Vagina (tissue), 2 donors: Measurements from ENCODE around the gene CCDC88C. TPM values are rescaled to one million over a fixed set of nuclear protein-coding genes. Genes with fewer than 3 reads are reported as not detected.

Source experiments
- DNase-seq, 2 donors: peaks; one replicate each; pipeline ENCODE4 v3.0.0-alpha.2; 2017; ENCODE audit errors: extremely low spot score in 2 of 2
- H3K27ac ChIP-seq: fragments of 200-600 bp; sonication (generic); one replicate; pipeline ENCODE4 v1.5.1; 2019
- H3K27me3 ChIP-seq: fragments of 200-600 bp; sonication (generic); one replicate; pipeline ENCODE4 v1.5.1; 2019
- H3K36me3 ChIP-seq, 2 donors: fragments of 200-600 bp; sonication (generic); one replicate each; pipeline ENCODE4 v1.5.1; 2017 to 2019
- H3K4me1 ChIP-seq: fragments of 200-600 bp; sonication (generic); one replicate; pipeline ENCODE4 v1.5.1; 2019
- H3K4me3 ChIP-seq, 2 donors: fragments of 200-600 bp; sonication (generic); 1 replicate in 1 of 2; 2 replicates in 1 of 2; pipeline ENCODE4 v1.5.1; 2016 to 2019
- H3K9me3 ChIP-seq: fragments of 200-600 bp; sonication (generic); one replicate; pipeline ENCODE4 v1.5.1; 2019
- POLR2A ChIP-seq, 2 donors: fragments of 450-650 bp; IDR thresholded peaks; one replicate each; pipeline ENCODE4 v1.6.1; 2017; ENCODE audit warnings: antibody characterized with exemption in 2 of 2, mild to moderate bottlenecking in 2 of 2, moderate library complexity in 2 of 2
- POLR2AphosphoS5 ChIP-seq, 2 donors: sonication (generic); formaldehyde crosslinking; IDR thresholded peaks; one replicate each; pipeline ENCODE4 v1.9.0; 2017; ENCODE audit warnings: antibody characterized with exemption in 2 of 2, mild to moderate bottlenecking in 2 of 2, low read depth in 1 of 2; ENCODE audit not compliant: insufficient read depth in 1 of 2
- intact Hi-C: fragments of 100-400 bp; cut with DNase I; formaldehyde crosslinking; loops from one replicate; pipeline ENCODE4 v1.15.1; 2023
- total RNA-seq: library from RNA; depleted of rRNA; stranded (reverse); fragments of >200 nt; gene quantifications from one replicate; pipeline ENCODE4 v1.2.3, GENCODE V29; 2016
- TF ChIP-seq, protein P1 (sequence below), 3 experiments: fragments of 450-650 bp in 2 of 3; fragments of 200-600 bp in 1 of 3; sonication (generic) in 1 of 3; IDR thresholded peaks; one replicate each; pipeline ENCODE4 v1.5.1; 2017 to 2019; ENCODE audit warnings: antibody characterized with exemption in 3 of 3, mild to moderate bottlenecking in 2 of 3, moderate library complexity in 2 of 3

CCDC88C gene
- total RNA-seq, 1 donor from 2014 or later: 42.2 TPM

DNA sequence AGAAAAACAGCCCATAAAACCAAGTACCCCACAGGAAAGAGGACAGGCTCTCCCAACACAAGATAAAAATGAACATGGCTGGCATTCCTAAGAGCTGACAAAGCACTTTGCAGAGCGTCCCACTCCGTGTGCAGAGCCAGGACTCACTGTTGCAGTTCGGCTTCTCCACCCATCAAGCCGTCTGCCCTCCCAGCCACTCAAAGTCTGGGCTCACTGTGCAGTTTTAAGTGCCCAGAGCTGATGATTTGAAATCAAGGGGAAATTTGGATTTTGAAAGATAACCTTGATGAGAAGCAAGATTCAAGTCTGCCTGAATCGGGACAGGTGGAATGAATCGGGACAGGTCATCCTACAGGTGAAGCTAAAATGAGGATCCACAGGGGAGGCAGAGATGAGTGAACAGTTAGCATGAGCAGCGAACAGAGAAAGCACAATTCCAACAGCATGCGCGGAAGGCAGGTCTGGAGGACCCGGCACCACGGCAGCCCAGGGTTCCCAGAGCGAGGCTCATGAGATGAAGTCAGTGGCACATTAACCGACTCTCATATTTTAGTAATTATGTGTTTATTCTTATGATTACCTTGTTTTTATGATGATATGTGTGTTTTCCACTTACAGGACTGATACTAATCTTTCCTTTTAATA, 133.4 kb downstream of the CCDC88C start:
- H3K27ac ChIP-seq: peak overlapping the region; percentile 10
- intact Hi-C loops: no loop called here

GRCh38 chr14:91283666-91284065, 134.0 kb downstream of the CCDC88C start:
- TF ChIP-seq POLR2A (IDR thresholded peaks at IDR 0.05) (no peak), POLR2AphosphoS5 (IDR thresholded peaks at IDR 0.05; ENCODE audit: insufficient read depth in 1 of 2, low read depth in 1 of 2) (no peak)
- TF ChIP-seq, protein P1, sequence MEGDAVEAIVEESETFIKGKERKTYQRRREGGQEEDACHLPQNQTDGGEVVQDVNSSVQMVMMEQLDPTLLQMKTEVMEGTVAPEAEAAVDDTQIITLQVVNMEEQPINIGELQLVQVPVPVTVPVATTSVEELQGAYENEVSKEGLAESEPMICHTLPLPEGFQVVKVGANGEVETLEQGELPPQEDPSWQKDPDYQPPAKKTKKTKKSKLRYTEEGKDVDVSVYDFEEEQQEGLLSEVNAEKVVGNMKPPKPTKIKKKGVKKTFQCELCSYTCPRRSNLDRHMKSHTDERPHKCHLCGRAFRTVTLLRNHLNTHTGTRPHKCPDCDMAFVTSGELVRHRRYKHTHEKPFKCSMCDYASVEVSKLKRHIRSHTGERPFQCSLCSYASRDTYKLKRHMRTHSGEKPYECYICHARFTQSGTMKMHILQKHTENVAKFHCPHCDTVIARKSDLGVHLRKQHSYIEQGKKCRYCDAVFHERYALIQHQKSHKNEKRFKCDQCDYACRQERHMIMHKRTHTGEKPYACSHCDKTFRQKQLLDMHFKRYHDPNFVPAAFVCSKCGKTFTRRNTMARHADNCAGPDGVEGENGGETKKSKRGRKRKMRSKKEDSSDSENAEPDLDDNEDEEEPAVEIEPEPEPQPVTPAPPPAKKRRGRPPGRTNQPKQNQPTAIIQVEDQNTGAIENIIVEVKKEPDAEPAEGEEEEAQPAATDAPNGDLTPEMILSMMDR (IDR thresholded peaks at IDR 0.05): no peak
- DNase-seq: no peak
- H3K4me3 ChIP-seq: no peak overlapping the region
- peaks cover 25% of the 10 kb centered on the region for H3K4me1 ChIP-seq
- H3K27ac ChIP-seq: peak overlapping the region; percentile 23
- intact Hi-C loops: no loop called here
- H3K9me3 ChIP-seq: no peaks in the 10 kb centered on the region
- H3K27me3 ChIP-seq: no peaks in the 10 kb centered on the region
- peaks cover 0 to 5% of the 10 kb centered on the region in 2 donors for H3K36me3 ChIP-seq

More for the DNA sequence above, 133.4 kb downstream of the CCDC88C start:
- no peak for DNase-seq
- Histone ChIP-seq H3K4me3 (no peak overlapping the region), H3K9me3 (no peaks in the 10 kb centered on the region), H3K36me3 (peaks cover 0 to 7% of the 10 kb centered on the region in 2 donors), H3K27me3 (no peaks in the 10 kb centered on the region), H3K4me1 (peaks cover 25% of the 10 kb centered on the region)
- TF ChIP-seq, protein P1 (IDR thresholded peaks at IDR 0.05): no peak

- Histone ChIP-seq H3K4me3 (no peak overlapping the region), H3K36me3 (no peaks in the 10 kb centered on the region), H3K4me1 (peaks cover 25% of the 10 kb centered on the region), H3K9me3 (no peaks in the 10 kb centered on the region), H3K27me3 (no peaks in the 10 kb centered on the region), H3K27ac (peak overlapping the region; percentile 23)
- intact Hi-C loops: no loop called here
- TF ChIP-seq POLR2A (IDR thresholded peaks at IDR 0.05): no peak
- TF ChIP-seq, protein P1 (IDR thresholded peaks at IDR 0.05): no peak
- TF ChIP-seq POLR2AphosphoS5 (IDR thresholded peaks at IDR 0.05; ENCODE audit: insufficient read depth in 1 of 2, low read depth in 1 of 2): no peak
- DNase-seq: no peak
These were observed 134.5 kb downstream of the CCDC88C start for GRCh38 chr14:91282954-91283645.

GRCh38 chr14:91281346-91281745, 136.3 kb downstream of the CCDC88C start:
- DNase-seq: no peak
- TF ChIP-seq, protein P1 (IDR thresholded peaks at IDR 0.05): no peak
- TF ChIP-seq POLR2AphosphoS5 (IDR thresholded peaks at IDR 0.05; ENCODE audit: insufficient read depth in 1 of 2, low read depth in 1 of 2) (no peak), POLR2A (IDR thresholded peaks at IDR 0.05) (no peak)
- H3K27ac ChIP-seq: no peak overlapping the region
- H3K4me3 ChIP-seq: no peak overlapping the region
- H3K36me3 ChIP-seq: no peaks in the 10 kb centered on the region
- intact Hi-C loops: no loop called here
- no peaks in the 10 kb centered on the region for H3K9me3 ChIP-seq
- H3K4me1 ChIP-seq: peaks cover 25% of the 10 kb centered on the region
- H3K27me3 ChIP-seq: no peaks in the 10 kb centered on the region

- peaks cover 19% of the 10 kb centered on the region for H3K4me1 ChIP-seq
- H3K27me3 ChIP-seq: no peaks in the 10 kb centered on the region
- H3K9me3 ChIP-seq: no peaks in the 10 kb centered on the region
- no peak overlapping the region for H3K4me3 ChIP-seq
- no peak for TF ChIP-seq POLR2A (IDR thresholded peaks at IDR 0.05)
- TF ChIP-seq POLR2AphosphoS5 (IDR thresholded peaks at IDR 0.05; ENCODE audit: insufficient read depth in 1 of 2, low read depth in 1 of 2): no peak
- TF ChIP-seq, protein P1 (IDR thresholded peaks at IDR 0.05): no peak
- no peak for DNase-seq
- intact Hi-C loops: no loop called here
- H3K36me3 ChIP-seq: no peaks in the 10 kb centered on the region
- H3K27ac ChIP-seq: no peak overlapping the region
These were observed 137.5 kb downstream of the CCDC88C start for GRCh38 chr14:91280129-91280528.
